PFSK-1 (cell line): Measurements from ENCODE around the gene SV2C.

ENCODE experiments used
- POLR2AphosphoS5 ChIP-seq: IDR thresholded peaks from 2 replicates; pipeline ENCODE4 v1.6.1; 2012; ENCODE audit warnings: low read depth, mild to moderate bottlenecking, control low read depth, low read length, moderate library complexity
- TAF1 ChIP-seq: IDR thresholded peaks from 2 replicates; pipeline ENCODE4 v1.6.1; 2012; ENCODE audit warnings: low read length, control low read depth, borderline replicate concordance; ENCODE audit not compliant: insufficient read depth

- TF ChIP-seq POLR2AphosphoS5: no peak
- TF ChIP-seq TAF1: no peak
Measured at GRCh38 chr5:76251656-76252055, 168.5 kb downstream of the SV2C start.
